NCI-H146 (cell line): ENCODE measurements around the gene MRPS24.
"Not testable (repeated sequence)": the region's sequence is repeated elsewhere in the genome, so short reads cannot be mapped to it uniquely, and the experiment has no call there.

Experiments used
- DNase-seq: peaks from one replicate; lab custom pipeline; 2025; lab: John Stamatoyannopoulos, UW

MRPS24 gene

GRCh38 chr7:43869006-43869866, at the start of gene MRPS24:
Gene MRPS24 (minus strand): TSS chr7:43869517. CDS start chr7:43869495, 22 bp downstream.
- peak; percentile 96 for DNase-seq

- DNase-seq: no peak
Observed at GRCh38 chr7:43915907-43916306, 46.6 kb upstream of the MRPS24 start.

- DNase-seq: no peak
Observed at GRCh38 chr7:43914795-43915194, 45.5 kb upstream of the MRPS24 start.

GRCh38 chr7:43906331-43907010, 37.2 kb upstream of the MRPS24 start, which contains the start of gene URGCP:
Gene URGCP (minus strand): TSS chr7:43906596. CDS start chr7:43906575, 21 bp downstream.
- peak; percentile 65 for DNase-seq

GRCh38 chr7:43905956-43906330, 36.6 kb upstream of the MRPS24 start:
- DNase-seq: peak; percentile 42

GRCh38 chr7:43905209-43905946, 36.1 kb upstream of the MRPS24 start:
- DNase-seq: no peak

- DNase-seq: no peak
Observed at GRCh38 chr7:43904533-43905208, 35.4 kb upstream of the MRPS24 start.

- DNase-seq: no peak
Observed at GRCh38 chr7:43902542-43903054, 33.3 kb upstream of the MRPS24 start.

- not testable (repeated sequence) for DNase-seq
Observed at GRCh38 chr7:43898571-43898970, 29.3 kb upstream of the MRPS24 start.

- DNase-seq: no peak
Observed at GRCh38 chr7:43895847-43896415, 26.6 kb upstream of the MRPS24 start.

- DNase-seq: no peak
Observed at GRCh38 chr7:43891069-43891955, 22.0 kb upstream of the MRPS24 start.

GRCh38 chr7:43890468-43890867, 21.2 kb upstream of the MRPS24 start:
- DNase-seq: peak; percentile 51

- no peak for DNase-seq
Observed at GRCh38 chr7:43888993-43889945, 20.0 kb upstream of the MRPS24 start.

GRCh38 chr7:43884617-43885016, 15.3 kb upstream of the MRPS24 start:
- no peak for DNase-seq

GRCh38 chr7:43884209-43884608, 14.9 kb upstream of the MRPS24 start:
- DNase-seq: no peak

- no peak for DNase-seq
Observed at GRCh38 chr7:43880596-43880995, 11.3 kb upstream of the MRPS24 start.

- no peak for DNase-seq
Observed at GRCh38 chr7:43879477-43879876, 10.2 kb upstream of the MRPS24 start.

GRCh38 chr7:43878867-43879266, 9.6 kb upstream of the MRPS24 start:
- DNase-seq: no peak
